Glutamatergic neuron (in vitro differentiated cells): ENCODE measurements around the gene CDIP1. TPM values are rescaled to one million over a fixed set of nuclear protein-coding genes. Genes with fewer than 3 reads are reported as not detected.

Experiments used
- DNase-seq: peaks from one replicate; pipeline ENCODE4 v3.0.0; 2022
- H3K27ac Mint-ChIP-seq: one replicate; pipeline ENCODE4 v1.8.0; 2020; ENCODE audit warnings: mild to moderate bottlenecking, mixed read lengths, inconsistent platforms; ENCODE audit not compliant: unreplicated experiment
- H3K27me3 Mint-ChIP-seq: one replicate; pipeline ENCODE4 v1.8.0; 2020; ENCODE audit warnings: mild to moderate bottlenecking, moderate library complexity, mixed read lengths, inconsistent platforms; ENCODE audit not compliant: unreplicated experiment
- H3K36me3 Mint-ChIP-seq: one replicate; pipeline ENCODE4 v1.8.0; 2020; ENCODE audit warnings: mild to moderate bottlenecking, mixed read lengths, inconsistent platforms; ENCODE audit not compliant: unreplicated experiment
- H3K4me1 Mint-ChIP-seq: one replicate; pipeline ENCODE4 v1.8.0; 2020; ENCODE audit warnings: mild to moderate bottlenecking, low read depth, mixed read lengths, inconsistent platforms; ENCODE audit not compliant: unreplicated experiment
- H3K4me3 Mint-ChIP-seq: one replicate; pipeline ENCODE4 v1.8.0; 2020; ENCODE audit warnings: mild to moderate bottlenecking, mixed read lengths, inconsistent platforms; ENCODE audit not compliant: unreplicated experiment
- H3K9me3 Mint-ChIP-seq: one replicate; pipeline ENCODE4 v1.8.0; 2020; ENCODE audit warnings: mild to moderate bottlenecking, moderate library complexity, mixed read lengths, inconsistent platforms; ENCODE audit not compliant: unreplicated experiment
- CTCF ChIP-seq: fragments of 200-600 bp; sonication (generic); IDR thresholded peaks from one replicate; pipeline ENCODE4 v1.5.0; 2021; ENCODE audit not compliant: partially characterized antibody, unreplicated experiment
- total RNA-seq: library from RNA; stranded (reverse); fragmentation: NEBNext Ultra II Directional; extraction: Animal tissue kit (Norgen Biotek cat#: 25700); gene quantifications from one replicate; pipeline ENCODE4 v1.2.1, GENCODE V29; 2021; ENCODE audit not compliant: unreplicated experiment

Gene CDIP1
- total RNA-seq, 1 donor from 2014 or later, result 51.6 TPM

GRCh38 chr16:4519274-4520058 lies 19.1 kb downstream of the CDIP1 start:
- H3K9me3 Mint-ChIP-seq, result peaks cover 13% of the 10 kb centered on the region
- H3K4me3 Mint-ChIP-seq, result no peak overlapping the region
- no peaks in the 10 kb centered on the region for H3K36me3 Mint-ChIP-seq

GRCh38 chr16:4517812-4518680 lies 20.5 kb downstream of the CDIP1 start:
- TF ChIP-seq CTCF, result peak; percentile 69
- Mint-ChIP-seq H3K27me3 (peaks cover 1% of the 10 kb centered on the region), H3K27ac (peak overlapping the region; percentile 48), H3K4me3 (no peak overlapping the region), H3K36me3 (no peaks in the 10 kb centered on the region), H3K9me3 (peaks cover 8% of the 10 kb centered on the region), H3K4me1 (peaks cover 10% of the 10 kb centered on the region)
- DNase-seq, result peak; percentile 80

More at GRCh38 chr16:4519274-4520058, 19.1 kb downstream of the CDIP1 start:
- Mint-ChIP-seq H3K4me1 (peaks cover 20% of the 10 kb centered on the region), H3K27me3 (peaks cover 6% of the 10 kb centered on the region), H3K27ac (peak overlapping the region; percentile 57)
- no peak for DNase-seq
- TF ChIP-seq CTCF, result no peak

GRCh38 chr16:4515611-4516233 lies 22.9 kb downstream of the CDIP1 start:
- TF ChIP-seq CTCF, result no peak
- Mint-ChIP-seq H3K4me3 (no peak overlapping the region), H3K36me3 (no peaks in the 10 kb centered on the region), H3K9me3 (peaks cover 16% of the 10 kb centered on the region), H3K4me1 (peaks cover 16% of the 10 kb centered on the region), H3K27me3 (peaks cover 1% of the 10 kb centered on the region), H3K27ac (no peak overlapping the region)
- no peak for DNase-seq

- Mint-ChIP-seq H3K27me3 (peaks cover 1% of the 10 kb centered on the region), H3K4me3 (no peak overlapping the region), H3K27ac (no peak overlapping the region), H3K36me3 (no peaks in the 10 kb centered on the region), H3K9me3 (peaks cover 16% of the 10 kb centered on the region), H3K4me1 (peaks cover 20% of the 10 kb centered on the region)
- no peak for DNase-seq
- TF ChIP-seq CTCF, result no peak
These were observed 24.0 kb downstream of the CDIP1 start for GRCh38 chr16:4514606-4515005.
